Muscle layer of colon (tissue), 2 donors: ENCODE data around the gene SLC23A3.

ENCODE experiments used
- H3K27ac ChIP-seq: one replicate; pipeline ENCODE4 v1.7.0; 2013; ENCODE audit warnings: low read depth, mild to moderate bottlenecking, low read length, moderate library complexity
- H3K27me3 ChIP-seq, 2 donors: one replicate each; pipeline ENCODE4 v1.7.0; 2013; ENCODE audit warnings: low read length in 2 of 2, mild to moderate bottlenecking in 2 of 2; ENCODE audit not compliant: insufficient read depth in 2 of 2, control insufficient read depth in 1 of 2
- H3K36me3 ChIP-seq: one replicate; pipeline ENCODE4 v1.7.0; 2013; ENCODE audit warnings: mild to moderate bottlenecking, low read length; ENCODE audit not compliant: insufficient read depth
- H3K4me1 ChIP-seq: one replicate; pipeline ENCODE4 v1.7.0; 2013; ENCODE audit warnings: mild to moderate bottlenecking, low read length; ENCODE audit not compliant: insufficient read depth
- H3K4me3 ChIP-seq, 2 donors: one replicate each; pipeline ENCODE4 v1.7.0; 2013; ENCODE audit warnings: low read length in 2 of 2, low read depth in 1 of 2, mild to moderate bottlenecking in 1 of 2, moderate library complexity in 1 of 2
- H3K9ac ChIP-seq: one replicate; pipeline ENCODE4 v1.7.0; 2013; ENCODE audit warnings: low read length
- H3K9me3 ChIP-seq: one replicate; pipeline ENCODE4 v1.7.0; 2013; ENCODE audit warnings: mild to moderate bottlenecking, low read length
- donor health status: abdominal sarcoma.
- donor health status: Adenocarcinoma of cecum.

The SLC23A3 gene

DNA sequence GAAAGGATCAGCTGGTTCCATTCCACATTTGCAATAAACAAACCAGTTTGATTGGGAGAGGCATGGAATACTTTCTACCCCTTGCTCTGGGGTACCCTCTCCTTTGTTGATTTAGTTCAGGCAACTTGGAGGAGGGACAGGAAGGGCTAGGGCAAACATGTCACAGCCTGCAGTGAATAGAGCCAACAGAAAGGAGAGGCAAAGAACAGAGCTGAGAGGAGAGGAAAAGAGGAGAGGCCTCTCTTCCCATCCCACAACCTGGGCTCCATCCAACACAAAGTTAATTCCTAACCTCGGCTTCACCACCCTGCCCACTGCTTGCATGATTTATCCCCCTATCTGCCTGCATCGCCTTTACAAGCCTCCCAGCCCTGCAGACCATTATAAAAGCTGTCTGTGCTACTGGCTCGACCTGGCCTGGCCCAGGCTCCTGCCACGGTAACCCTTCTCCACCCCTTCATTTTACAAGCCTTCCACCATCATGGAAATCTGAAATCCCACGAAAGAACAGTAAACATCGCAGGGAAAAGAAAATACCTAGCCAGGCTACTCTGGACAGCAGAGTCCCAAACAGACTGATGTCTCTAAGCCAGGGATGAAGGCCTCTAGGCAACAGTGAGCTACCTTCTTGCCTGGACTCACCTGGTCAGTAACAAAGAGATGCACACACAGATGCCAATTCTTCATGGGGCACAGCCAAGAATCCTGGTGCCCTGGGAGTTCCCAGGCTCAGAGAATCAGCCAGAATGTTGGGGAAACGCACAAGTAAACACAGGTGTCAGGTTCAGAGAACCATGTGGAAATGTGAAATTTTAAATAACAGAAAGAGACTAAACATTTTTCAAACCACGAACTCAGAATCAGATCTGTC, 52.8 kb downstream of the SLC23A3 start:
- H3K27ac ChIP-seq: no peak overlapping the region

GRCh38 chr2:219112651-219113338, 57.0 kb downstream of the SLC23A3 start:
- H3K4me1 ChIP-seq: no peaks in the 10 kb centered on the region
- no peaks in the 10 kb centered on the region for H3K9me3 ChIP-seq
- H3K36me3 ChIP-seq: no peaks in the 10 kb centered on the region
- no peak overlapping the region for H3K27ac ChIP-seq
- H3K4me3 ChIP-seq: no peak overlapping the region
- no peak overlapping the region for H3K9ac ChIP-seq
- no peaks in the 10 kb centered on the region for H3K27me3 ChIP-seq

More for the DNA sequence above, 52.8 kb downstream of the SLC23A3 start:
- Histone ChIP-seq H3K27me3 (no peaks in the 10 kb centered on the region), H3K36me3 (no peaks in the 10 kb centered on the region), H3K9me3 (no peaks in the 10 kb centered on the region), H3K4me3 (no peak overlapping the region), H3K4me1 (no peaks in the 10 kb centered on the region), H3K9ac (no peak overlapping the region)

DNA sequence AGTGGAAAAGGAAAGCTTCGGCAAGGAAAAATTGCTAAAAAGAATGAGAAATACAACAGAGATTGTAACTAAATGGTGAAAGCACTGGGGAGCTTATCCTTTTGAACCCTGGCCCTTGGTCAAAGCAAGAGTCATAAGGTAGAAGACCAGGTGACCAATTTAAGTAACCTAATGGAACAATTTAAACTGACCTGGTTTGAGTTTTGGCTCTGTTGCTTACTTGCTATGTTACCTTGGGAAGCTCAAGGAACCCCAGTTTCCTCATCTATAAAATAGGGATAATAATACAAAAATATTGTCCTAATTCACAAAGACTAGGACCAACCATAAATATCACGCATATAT, 57.8 kb downstream of the SLC23A3 start:
- H3K4me3 ChIP-seq: no peak overlapping the region
- no peaks in the 10 kb centered on the region for H3K4me1 ChIP-seq
- H3K27me3 ChIP-seq: no peaks in the 10 kb centered on the region
- H3K9me3 ChIP-seq: no peaks in the 10 kb centered on the region
- no peak overlapping the region for H3K27ac ChIP-seq
- no peaks in the 10 kb centered on the region for H3K36me3 ChIP-seq
- H3K9ac ChIP-seq: no peak overlapping the region
